Measurements from ENCODE around the gene ATG14. TPM values are rescaled to one million over a fixed set of nuclear protein-coding genes. Genes with fewer than 3 reads are reported as not detected.

Gene ATG14
- total RNA-seq, 6 donors from 2014 or later: 7.6 to 29.3 (median 11.1) TPM

GRCh38 chr14:55450124-55450523, 38.5 kb upstream of the ATG14 start:
- no peak overlapping the region for H3K27ac ChIP-seq
- DNase-seq (no peak), ATAC-seq (ENCODE audit: low FRiP score in 2 of 2) (no peak)
- TF ChIP-seq CTCF (IDR thresholded peaks at IDR 0.05) (no peak), POLR2A (IDR thresholded peaks at IDR 0.05) (no peak), EP300 (IDR thresholded peaks at IDR 0.05) (no peak), POLR2AphosphoS5 (IDR thresholded peaks at IDR 0.05) (no peak)
- H3K27me3 ChIP-seq: no peaks in the 10 kb centered on the region
- 38 to 43% methylated on average over 2 of the region's 2 CpGs for WGBS, 2 donors
- H3K9me3 ChIP-seq: no peaks in the 10 kb centered on the region
- H3K4me1 ChIP-seq: peaks cover 6 to 13% (median 9%) of the 10 kb centered on the region in 4 donors
- H3K36me3 ChIP-seq: no peaks in the 10 kb centered on the region
- no peak overlapping the region for H3K4me3 ChIP-seq

GRCh38 chr14:55449116-55449515, 37.5 kb upstream of the ATG14 start:
- TF ChIP-seq POLR2AphosphoS5 (IDR thresholded peaks at IDR 0.05): no peak
- no peak for TF ChIP-seq POLR2A (IDR thresholded peaks at IDR 0.05)
- no peak for TF ChIP-seq CTCF (IDR thresholded peaks at IDR 0.05)
- TF ChIP-seq EP300 (IDR thresholded peaks at IDR 0.05): no peak
- no peaks in the 10 kb centered on the region for H3K36me3 ChIP-seq
- peaks cover 0 to 3% (median 2%) of the 10 kb centered on the region in 4 donors for H3K4me1 ChIP-seq
- 79 to 85% methylated on average over 3 of the region's 3 CpGs for WGBS, 2 donors
- DNase-seq: no peak
- no peaks in the 10 kb centered on the region for H3K27me3 ChIP-seq
- H3K4me3 ChIP-seq: no peak overlapping the region
- no peak for ATAC-seq (ENCODE audit: low FRiP score in 2 of 2)
- H3K9me3 ChIP-seq: no peaks in the 10 kb centered on the region
- H3K27ac ChIP-seq: no peak overlapping the region

- no peak for TF ChIP-seq POLR2A (IDR thresholded peaks at IDR 0.05)
- TF ChIP-seq CTCF (IDR thresholded peaks at IDR 0.05): no peak
- TF ChIP-seq EP300 (IDR thresholded peaks at IDR 0.05): no peak
- TF ChIP-seq POLR2AphosphoS5 (IDR thresholded peaks at IDR 0.05): no peak
- no peaks in the 10 kb centered on the region for H3K27me3 ChIP-seq
- H3K9me3 ChIP-seq: no peaks in the 10 kb centered on the region
- ATAC-seq (ENCODE audit: low FRiP score in 2 of 2) (peak in 1 of 2 donors; percentile 67), DNase-seq (no peak)
- H3K4me1 ChIP-seq: no peaks in the 10 kb centered on the region
- no peak overlapping the region for H3K4me3 ChIP-seq
- no peak overlapping the region for H3K27ac ChIP-seq
- no peaks in the 10 kb centered on the region for H3K36me3 ChIP-seq
- WGBS, 2 donors: 50 to 59% methylated on average over 3 of the region's 3 CpGs
Observed at GRCh38 chr14:55448141-55448614, 36.5 kb upstream of the ATG14 start.

- TF ChIP-seq POLR2AphosphoS5 (IDR thresholded peaks at IDR 0.05) (no peak), EP300 (IDR thresholded peaks at IDR 0.05) (no peak), POLR2A (IDR thresholded peaks at IDR 0.05) (no peak), CTCF (IDR thresholded peaks at IDR 0.05) (no peak)
- H3K9me3 ChIP-seq: no peaks in the 10 kb centered on the region
- ATAC-seq (ENCODE audit: low FRiP score in 2 of 2) (no peak), DNase-seq (no peak)
- H3K27ac ChIP-seq: no peak overlapping the region
- H3K27me3 ChIP-seq: no peaks in the 10 kb centered on the region
- no peaks in the 10 kb centered on the region for H3K36me3 ChIP-seq
- H3K4me3 ChIP-seq: no peak overlapping the region
- H3K4me1 ChIP-seq: no peaks in the 10 kb centered on the region
- WGBS, 2 donors: 65 to 78% methylated on average over 2 of the region's 2 CpGs
Observed at GRCh38 chr14:55446833-55447232, 35.2 kb upstream of the ATG14 start.

- no peaks in the 10 kb centered on the region for H3K4me1 ChIP-seq
- no peaks in the 10 kb centered on the region for H3K9me3 ChIP-seq
- H3K36me3 ChIP-seq: no peaks in the 10 kb centered on the region
- H3K4me3 ChIP-seq: no peak overlapping the region
- WGBS, 2 donors: 19 to 26% methylated on average over 5 of the region's 5 CpGs
- no peaks in the 10 kb centered on the region for H3K27me3 ChIP-seq
- TF ChIP-seq CTCF (IDR thresholded peaks at IDR 0.05) (peak in 5 of 6 experiments; percentile 45 to 57 (median 49)), POLR2AphosphoS5 (IDR thresholded peaks at IDR 0.05) (no peak)
- DNase-seq: peak in 1 of 2 donors; percentile 33
- ATAC-seq (ENCODE audit: low FRiP score in 2 of 2): peak; percentile 55 to 59
- H3K27ac ChIP-seq: no peak overlapping the region
Observed at GRCh38 chr14:55446127-55446736, 34.6 kb upstream of the ATG14 start.
